Measurements from ENCODE around the gene PLEKHA8. TPM values are rescaled to one million over a fixed set of nuclear protein-coding genes. Genes with fewer than 3 reads are reported as not detected.
A peak's percentile ranks its signal among the peaks of the same experiment; 100 is the strongest.

PLEKHA8 gene
- total RNA-seq, 1 experiment from 2014 or later: 38.1 TPM

- TF ChIP-seq ERG (CRISPR knock-in tag; IDR thresholded peaks at IDR 0.05): no peak
- no peak for TF ChIP-seq ATF1 (CRISPR knock-in tag; IDR thresholded peaks at IDR 0.05)
- no peak for TF ChIP-seq GTF2I (CRISPR knock-in tag; conservative IDR thresholded peaks at IDR 0.05)
- TF ChIP-seq MYBL2 (CRISPR knock-in tag; IDR thresholded peaks at IDR 0.05): no peak
- no peak for TF ChIP-seq JUN (CRISPR knock-in tag; IDR thresholded peaks at IDR 0.05)
- TF ChIP-seq MAX (CRISPR knock-in tag; IDR thresholded peaks at IDR 0.05): no peak
These were observed 127.3 kb downstream of the PLEKHA8 start (continued) for GRCh38 chr7:30155481-30155880.

- H3K36me3 Mint-ChIP-seq: no peaks in the 10 kb centered on the region
- no peaks in the 10 kb centered on the region for H3K27me3 Mint-ChIP-seq (ENCODE audit: low read depth)
- DNase-seq (ENCODE audit: low spot score): no peak
- ChIA-PET POLR2A (interaction anchor here (0.9 kb wide), 1 partner anchor 9 kb away, joined by 3 read pairs; no protein-coding TSS in a partner anchor), CTCF (interaction anchor here (0.6 to 1.2 kb wide), 4 partner anchors 96 to 594 kb away, joined by 3 to 5 read pairs (median 4); no protein-coding TSS in a partner anchor)
- H3K4me3 Mint-ChIP-seq: no peak overlapping the region
- TF ChIP-seq ZNF219 (CRISPR knock-in tag; IDR thresholded peaks at IDR 0.05; ENCODE audit: borderline replicate concordance): no peak
- TF ChIP-seq CDX4 (CRISPR knock-in tag; IDR thresholded peaks at IDR 0.05; ENCODE audit: borderline replicate concordance): no peak
- no peak for TF ChIP-seq PREB (CRISPR knock-in tag; IDR thresholded peaks at IDR 0.05; ENCODE audit: borderline replicate concordance)
- no peaks in the 10 kb centered on the region for H3K9me3 Mint-ChIP-seq
- H3K4me1 Mint-ChIP-seq: peaks cover 53% of the 10 kb centered on the region
- peak; percentile 31 for ATAC-seq
- H3K27ac Mint-ChIP-seq: peak overlapping the region; percentile 64
These were observed 129.0 kb downstream of the PLEKHA8 start for GRCh38 chr7:30157204-30157603.

- ChIA-PET CTCF (interaction anchor here (1.6 kb wide), 1 partner anchor 254 kb away, joined by 4 read pairs; no protein-coding TSS in a partner anchor), POLR2A (no interaction called here)
- H3K36me3 Mint-ChIP-seq: no peaks in the 10 kb centered on the region
- H3K4me1 Mint-ChIP-seq: peaks cover 71% of the 10 kb centered on the region
- ATAC-seq (no peak), DNase-seq (ENCODE audit: low spot score) (no peak)
- no peaks in the 10 kb centered on the region for H3K9me3 Mint-ChIP-seq
- H3K27me3 Mint-ChIP-seq (ENCODE audit: low read depth): no peaks in the 10 kb centered on the region
- no peak overlapping the region for H3K27ac Mint-ChIP-seq
- no peak overlapping the region for H3K4me3 Mint-ChIP-seq
- no peak for TF ChIP-seq ZNF396 (CRISPR knock-in tag; IDR thresholded peaks at IDR 0.05; ENCODE audit: borderline replicate concordance)
- no peak for TF ChIP-seq SP1 (CRISPR knock-in tag; conservative IDR thresholded peaks at IDR 0.05)
- no peak for TF ChIP-seq NR2C2 (CRISPR knock-in tag; IDR thresholded peaks at IDR 0.05)
- no peak for TF ChIP-seq RORB (CRISPR knock-in tag; IDR thresholded peaks at IDR 0.05)
- no peak for TF ChIP-seq MAX (CRISPR knock-in tag; IDR thresholded peaks at IDR 0.05)
- no peak for TF ChIP-seq SOX15 (CRISPR knock-in tag; IDR thresholded peaks at IDR 0.05)
- no peak for TF ChIP-seq KAT7 (CRISPR knock-in tag; IDR thresholded peaks at IDR 0.05; ENCODE audit: borderline replicate concordance)
- no peak for TF ChIP-seq GRHL2 (CRISPR knock-in tag; IDR thresholded peaks at IDR 0.05; ENCODE audit: insufficient replicate concordance, severe bottlenecking)
- TF ChIP-seq GTF2I (CRISPR knock-in tag; conservative IDR thresholded peaks at IDR 0.05): no peak
- no peak for TF ChIP-seq PRDM15 (CRISPR knock-in tag; IDR thresholded peaks at IDR 0.05)
- no peak for TF ChIP-seq ZNF219 (CRISPR knock-in tag; IDR thresholded peaks at IDR 0.05; ENCODE audit: borderline replicate concordance)
- no peak for TF ChIP-seq ERG (CRISPR knock-in tag; IDR thresholded peaks at IDR 0.05)
- no peak for TF ChIP-seq E2F4 (CRISPR knock-in tag; IDR thresholded peaks at IDR 0.05; ENCODE audit: borderline replicate concordance, low read depth)
- no peak for TF ChIP-seq AR (CRISPR knock-in tag; IDR thresholded peaks at IDR 0.05)
- no peak for TF ChIP-seq TCF7 (CRISPR knock-in tag; IDR thresholded peaks at IDR 0.05; ENCODE audit: low read depth)
These were observed 131.0 kb downstream of the PLEKHA8 start for GRCh38 chr7:30159163-30159562.
